ENCODE results near the gene STARD5.
"Not testable (repeated sequence)": the region's sequence is repeated elsewhere in the genome, so short reads cannot be mapped to it uniquely, and the experiment has no call there.

STARD5 gene, protein sequence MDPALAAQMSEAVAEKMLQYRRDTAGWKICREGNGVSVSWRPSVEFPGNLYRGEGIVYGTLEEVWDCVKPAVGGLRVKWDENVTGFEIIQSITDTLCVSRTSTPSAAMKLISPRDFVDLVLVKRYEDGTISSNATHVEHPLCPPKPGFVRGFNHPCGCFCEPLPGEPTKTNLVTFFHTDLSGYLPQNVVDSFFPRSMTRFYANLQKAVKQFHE

GRCh38 chr15:81323944-81324881 lies at the start of gene STARD5:
TSS of gene STARD5 (minus strand) at chr15:81324141. CDS start at chr15:81324099, 42 bp downstream.
- DNase-seq (ENCODE audit: low read depth, low spot score) = peak; percentile 89

GRCh38 chr15:81373176-81373575 lies 49.2 kb upstream of the STARD5 start:
- no peak for DNase-seq (ENCODE audit: low read depth, low spot score)

DNA sequence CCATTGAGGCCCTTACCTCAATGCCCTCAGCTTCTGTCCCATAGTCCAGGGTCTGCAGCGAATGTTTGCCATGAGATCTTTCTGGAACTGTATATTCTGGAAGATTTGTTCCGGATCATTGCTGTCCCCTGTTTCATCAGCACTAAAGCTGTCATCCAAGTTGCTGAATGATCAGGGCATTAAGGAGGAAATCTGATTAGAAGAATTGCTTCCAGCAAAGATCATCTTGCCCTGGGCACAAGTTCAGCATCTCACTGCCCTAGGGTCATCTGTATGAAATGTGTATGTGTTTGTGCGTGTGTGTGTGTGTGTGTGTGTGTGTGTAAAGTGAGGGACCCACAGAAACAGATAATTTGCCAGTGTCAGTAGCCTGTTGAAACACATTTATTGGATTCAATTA lies 48.6 kb upstream of the STARD5 start:
- DNase-seq (ENCODE audit: low read depth, low spot score) = no peak

- no peak for DNase-seq (ENCODE audit: low read depth, low spot score)
These were observed 40.0 kb upstream of the STARD5 start for GRCh38 chr15:81363718-81364500.

- no peak for DNase-seq (ENCODE audit: low read depth, low spot score)
These were observed 39.3 kb upstream of the STARD5 start for GRCh38 chr15:81363276-81363675.

GRCh38 chr15:81362790-81363189 lies 38.8 kb upstream of the STARD5 start:
- no peak for DNase-seq (ENCODE audit: low read depth, low spot score)

DNA sequence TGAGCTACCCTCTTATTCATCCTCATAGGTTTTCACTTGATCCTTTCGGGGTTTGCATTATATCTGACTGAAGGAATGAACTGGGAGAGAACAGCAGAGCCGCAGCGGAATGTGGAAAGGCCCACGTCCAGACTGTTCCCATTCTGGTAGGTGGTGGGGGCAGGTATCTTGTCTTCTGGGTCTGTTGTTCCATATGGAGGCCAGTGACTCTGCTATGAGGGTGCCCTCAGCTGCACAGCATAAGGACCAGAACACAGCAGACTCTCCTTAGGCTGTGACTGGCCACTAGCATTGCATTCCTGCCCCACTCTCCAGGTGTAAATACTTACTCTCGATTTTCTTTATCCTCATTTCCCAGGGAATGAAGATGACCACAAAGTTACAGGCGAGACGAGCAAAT lies 38.0 kb upstream of the STARD5 start:
- no peak for DNase-seq (ENCODE audit: low read depth, low spot score)

- DNase-seq (ENCODE audit: low read depth, low spot score) = no peak
These were observed 36.5 kb upstream of the STARD5 start for GRCh38 chr15:81360491-81360890.

- DNase-seq (ENCODE audit: low read depth, low spot score) = no peak
These were observed 34.3 kb upstream of the STARD5 start for GRCh38 chr15:81358248-81358647.

GRCh38 chr15:81357180-81357686 lies 33.3 kb upstream of the STARD5 start:
- DNase-seq (ENCODE audit: low read depth, low spot score) = no peak

DNA sequence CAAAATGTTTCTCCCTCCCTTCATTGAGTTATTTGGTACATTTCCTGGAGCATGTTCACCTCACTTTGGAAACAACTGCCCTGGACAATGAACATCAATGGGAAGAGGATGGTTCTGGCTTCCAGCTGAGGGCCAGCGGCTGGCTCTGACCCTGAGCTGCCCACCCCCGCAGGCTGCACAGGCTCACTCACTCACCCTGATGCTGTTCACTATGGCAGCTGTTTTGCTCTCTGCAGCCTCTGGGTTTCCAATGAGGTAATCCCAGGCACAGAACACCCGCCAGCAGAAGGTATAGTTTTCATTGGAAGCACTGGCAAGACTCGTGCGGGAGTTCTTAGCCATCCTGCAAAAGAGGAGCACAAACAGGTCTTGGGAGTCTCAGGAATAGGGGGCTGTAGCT lies 32.3 kb upstream of the STARD5 start:
- DNase-seq (ENCODE audit: low read depth, low spot score) = no peak

DNA sequence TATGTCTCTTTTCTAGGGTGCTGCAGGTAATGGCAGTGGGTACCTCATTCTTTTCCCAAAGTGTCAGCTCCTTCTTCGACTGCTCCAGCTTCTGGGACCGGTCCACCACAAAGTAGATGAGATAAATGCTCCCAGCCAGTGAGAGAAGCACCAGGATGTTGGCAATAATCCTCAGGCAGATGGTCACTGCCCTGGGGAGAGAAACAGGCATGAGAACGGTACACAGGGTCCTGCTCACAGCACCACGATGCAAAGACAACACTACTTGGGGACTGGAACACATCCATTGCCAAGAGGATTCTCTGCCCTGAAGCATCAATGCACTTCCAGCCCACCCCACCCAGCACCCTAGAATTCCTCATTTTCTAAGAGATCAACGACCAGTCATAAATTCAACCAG lies 27.7 kb upstream of the STARD5 start:
- DNase-seq (ENCODE audit: low read depth, low spot score) = no peak

DNA sequence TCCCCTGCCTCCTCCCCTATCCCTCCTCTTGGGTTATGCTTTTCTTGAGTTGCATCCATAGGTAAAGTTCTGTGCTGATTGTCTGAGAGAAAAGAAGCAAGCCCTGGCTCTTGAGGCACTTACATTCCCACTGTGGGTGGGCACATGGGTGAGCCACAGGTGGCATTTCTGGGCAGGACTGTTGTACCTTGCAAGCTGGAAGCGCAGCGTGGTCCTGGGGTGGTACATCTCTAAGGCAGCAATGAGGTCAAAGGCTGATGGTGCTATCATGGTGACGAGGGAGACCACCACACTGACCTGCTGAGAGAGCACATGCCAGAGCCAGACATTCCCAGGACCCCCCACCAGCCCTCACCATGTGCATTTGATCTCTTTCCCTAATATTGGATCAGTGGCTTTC lies 25.3 kb upstream of the STARD5 start:
- no peak for DNase-seq (ENCODE audit: low read depth, low spot score)

DNA sequence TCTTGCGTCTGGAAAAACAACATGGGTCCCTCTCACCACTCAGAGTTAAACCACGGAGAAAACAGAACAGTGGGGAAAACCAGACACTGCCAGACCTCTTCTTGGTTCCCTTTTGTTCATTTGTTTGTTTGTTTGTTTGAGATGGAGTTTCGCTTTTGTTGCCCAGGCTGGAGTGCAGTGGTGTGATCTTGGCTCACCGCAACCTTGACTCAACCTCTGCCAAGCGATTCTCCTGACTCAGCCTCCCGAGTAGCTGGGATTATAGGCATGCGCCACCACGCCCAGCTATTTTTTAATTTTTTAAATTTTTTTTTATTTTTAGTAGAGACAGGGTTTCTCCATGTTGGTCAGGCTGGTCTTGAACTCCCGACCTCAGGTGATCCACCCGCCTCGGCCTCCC lies 24.8 kb upstream of the STARD5 start:
- DNase-seq (ENCODE audit: low read depth, low spot score) = not testable (repeated sequence)

DNA sequence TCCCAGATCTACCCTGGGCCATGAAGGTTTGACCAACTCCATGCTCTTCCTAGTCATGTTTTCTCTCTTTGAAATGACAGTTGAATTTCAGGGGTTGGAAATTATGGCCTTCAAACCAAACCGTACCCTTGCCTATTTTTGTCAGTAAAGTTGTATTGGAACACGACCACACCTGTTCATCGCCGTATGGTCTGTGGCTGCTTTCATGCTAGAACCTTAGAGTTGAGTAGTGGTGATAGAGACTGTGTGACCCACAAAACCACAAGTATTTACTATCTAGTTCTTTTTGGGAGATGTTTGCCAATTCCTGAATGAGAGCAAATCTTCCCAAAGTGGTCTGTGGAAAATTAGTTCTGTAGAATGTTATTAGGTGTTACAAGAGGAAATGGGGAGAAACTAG lies 24.0 kb upstream of the STARD5 start:
- no peak for DNase-seq (ENCODE audit: low read depth, low spot score)

DNA sequence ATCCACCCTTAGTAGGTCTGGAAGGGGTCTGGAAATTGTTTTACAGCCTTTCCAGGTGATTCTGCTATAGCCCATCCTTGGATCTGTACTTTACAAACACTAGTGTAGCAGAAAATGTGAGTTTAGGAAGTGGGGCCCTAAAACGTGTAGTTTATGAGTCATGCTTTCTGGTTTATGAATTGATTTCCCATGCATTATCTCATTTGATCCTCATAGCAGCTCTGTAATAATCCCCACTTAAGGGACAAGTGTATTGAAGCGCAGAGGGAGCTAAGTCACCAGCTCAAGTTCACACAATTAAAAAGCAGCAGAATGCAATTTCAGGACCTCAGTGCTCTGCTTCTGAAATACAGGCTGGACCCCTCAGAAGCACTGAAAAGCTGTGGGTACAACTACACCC lies 22.7 kb upstream of the STARD5 start:
- DNase-seq (ENCODE audit: low read depth, low spot score) = no peak

- DNase-seq (ENCODE audit: low read depth, low spot score) = no peak
These were observed 19.4 kb upstream of the STARD5 start for GRCh38 chr15:81343371-81343770.

- DNase-seq (ENCODE audit: low read depth, low spot score) = no peak
These were observed 17.4 kb upstream of the STARD5 start for GRCh38 chr15:81341351-81341750.

DNA sequence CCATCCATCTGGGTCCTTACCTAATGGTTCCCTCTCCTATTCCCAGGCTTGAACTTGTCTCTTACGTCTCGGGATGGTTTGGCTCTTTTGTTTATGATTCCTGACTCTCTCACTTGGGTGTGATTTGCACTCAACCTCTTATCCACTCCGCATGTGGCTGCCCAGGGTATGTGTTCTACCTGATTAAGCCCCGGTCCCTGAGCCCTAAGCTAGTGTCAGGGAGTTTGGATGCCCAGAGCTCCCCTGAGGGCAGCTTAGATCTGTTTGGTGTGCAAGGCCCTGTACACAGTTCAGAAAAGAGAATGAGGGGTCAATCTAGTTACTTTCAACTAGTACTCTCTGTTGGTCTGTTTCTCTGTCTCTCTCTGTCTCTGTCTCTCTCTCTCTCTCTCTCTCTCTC lies 15.9 kb upstream of the STARD5 start:
- DNase-seq (ENCODE audit: low read depth, low spot score) = no peak

GRCh38 chr15:81339321-81339720 lies 15.4 kb upstream of the STARD5 start:
- no peak for DNase-seq (ENCODE audit: low read depth, low spot score)

- peak; percentile 31 for DNase-seq (ENCODE audit: low read depth, low spot score)
These were observed 14.4 kb upstream of the STARD5 start for GRCh38 chr15:81338170-81339007.
